GM19023 (cell line): ENCODE results near the gene ARFGAP3.
"Not testable (repeated sequence)": the region's sequence is repeated elsewhere in the genome, so short reads cannot be mapped to it uniquely, and the experiment has no call there.

ENCODE experiments used
- ATAC-seq: cut with Tn5 transposase; IDR thresholded peaks from one replicate; pipeline ENCODE4 v1.9.1; 2021; ENCODE audit warnings: mild to moderate bottlenecking, moderate library complexity; ENCODE audit not compliant: unreplicated experiment

ARFGAP3 gene

DNA sequence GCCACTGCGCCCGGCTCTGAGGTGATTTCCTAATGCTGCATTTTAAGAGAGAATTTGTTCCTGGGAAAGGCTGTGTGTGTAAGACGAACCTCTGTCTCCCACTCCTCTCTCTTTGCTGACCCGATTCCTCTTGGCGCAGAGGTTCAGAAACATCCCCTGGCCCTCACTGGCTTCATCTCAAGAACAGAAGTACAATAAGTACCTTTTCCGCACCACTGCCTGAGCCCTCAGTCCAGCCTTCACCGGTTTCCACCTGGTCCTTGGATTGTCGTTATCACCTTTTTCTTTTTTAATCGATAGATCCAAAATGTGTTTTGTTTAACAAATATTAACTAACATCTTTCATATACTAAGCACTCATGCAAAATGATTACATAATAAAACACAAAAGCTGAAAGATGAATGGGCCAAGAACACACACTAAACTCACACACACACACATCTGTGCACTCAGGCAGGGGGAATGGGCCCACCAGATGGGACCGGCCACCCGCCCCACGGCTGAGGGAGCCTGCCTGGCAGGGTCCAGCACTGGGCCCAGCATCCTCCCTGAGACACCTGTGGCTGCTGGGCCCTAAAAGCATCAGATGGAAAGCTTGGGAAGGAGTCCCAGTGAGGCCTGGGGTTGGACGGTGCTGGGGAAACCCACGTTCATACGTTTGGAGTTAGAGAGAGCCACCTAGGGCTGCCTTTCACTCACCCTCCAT is 86.0 kb downstream of the ARFGAP3 start:
- no peak for ATAC-seq

DNA sequence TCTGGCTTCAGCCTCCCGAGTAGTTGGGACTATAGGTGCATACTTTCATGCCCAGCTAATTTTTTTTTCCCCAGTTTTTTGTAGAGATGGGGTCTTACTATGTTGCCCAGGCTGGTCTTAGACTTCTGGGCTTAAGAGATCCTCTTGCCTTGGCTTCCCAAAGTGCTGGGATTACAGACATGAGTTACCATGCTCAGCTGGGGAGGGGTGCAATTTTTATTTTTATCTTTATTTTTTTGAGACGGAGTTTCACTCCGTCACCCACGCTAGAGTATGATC is 86.7 kb downstream of the ARFGAP3 start:
- ATAC-seq: no peak

DNA sequence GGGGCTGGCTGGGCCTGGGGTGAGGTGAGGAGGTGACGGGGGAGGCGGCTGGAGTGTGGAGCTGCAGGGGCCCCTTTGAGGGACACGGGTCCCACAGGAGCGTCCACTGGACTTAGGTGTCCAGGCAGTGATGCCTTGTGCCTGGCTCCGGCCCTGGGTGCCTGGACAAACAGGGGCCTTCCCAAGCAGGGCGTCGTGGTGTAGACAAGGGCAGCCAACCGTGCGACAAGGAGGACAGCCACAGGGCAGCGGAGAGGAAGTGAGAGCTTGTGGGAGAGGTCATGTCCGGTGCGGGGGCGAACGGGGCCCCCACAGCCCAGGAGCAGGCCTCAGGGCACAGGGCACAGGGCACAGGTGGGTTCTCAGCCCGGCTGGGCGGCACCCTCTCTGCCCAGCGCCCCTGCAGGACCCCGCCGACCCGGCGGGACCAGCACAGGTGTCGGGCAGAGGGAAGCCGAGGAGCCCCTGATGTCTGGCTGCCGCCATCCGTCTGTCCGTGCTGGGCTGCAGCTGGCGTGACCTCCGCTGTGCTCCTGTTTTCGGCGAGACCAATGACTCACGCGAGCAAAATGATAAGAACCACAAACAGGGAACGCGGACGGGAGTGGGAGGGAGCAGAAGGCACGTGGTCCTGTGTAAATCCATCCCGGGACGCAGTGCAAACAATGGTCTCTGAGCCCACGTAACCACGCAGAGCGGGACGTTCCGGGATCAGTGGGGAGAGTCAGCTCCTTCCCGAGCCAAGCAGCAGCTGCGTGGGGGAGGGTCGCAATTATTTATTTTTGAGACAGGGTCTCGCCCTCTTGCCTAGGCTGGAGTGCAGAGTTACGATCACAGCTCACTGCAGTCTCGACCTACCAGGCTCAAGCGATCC is 87.3 kb downstream of the ARFGAP3 start:
- peak; percentile 84 for ATAC-seq

DNA sequence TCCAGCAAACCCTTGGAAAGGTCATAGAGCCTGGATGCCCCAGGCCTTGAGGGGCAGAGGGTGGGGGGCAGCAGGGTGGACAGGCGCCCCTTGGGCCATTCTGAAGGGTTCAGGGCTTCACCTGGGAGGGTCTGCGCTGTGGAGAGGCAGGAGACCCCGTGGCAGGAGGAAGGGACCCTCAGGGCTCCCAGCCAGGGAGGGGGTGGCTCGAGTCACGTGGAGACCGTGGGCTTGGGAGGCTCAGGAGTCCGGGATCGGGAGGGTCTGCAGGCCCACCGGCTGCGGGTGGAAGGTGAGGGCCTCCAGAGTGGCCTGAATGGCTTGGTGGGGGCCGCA is 87.9 kb downstream of the ARFGAP3 start:
- no peak for ATAC-seq

DNA sequence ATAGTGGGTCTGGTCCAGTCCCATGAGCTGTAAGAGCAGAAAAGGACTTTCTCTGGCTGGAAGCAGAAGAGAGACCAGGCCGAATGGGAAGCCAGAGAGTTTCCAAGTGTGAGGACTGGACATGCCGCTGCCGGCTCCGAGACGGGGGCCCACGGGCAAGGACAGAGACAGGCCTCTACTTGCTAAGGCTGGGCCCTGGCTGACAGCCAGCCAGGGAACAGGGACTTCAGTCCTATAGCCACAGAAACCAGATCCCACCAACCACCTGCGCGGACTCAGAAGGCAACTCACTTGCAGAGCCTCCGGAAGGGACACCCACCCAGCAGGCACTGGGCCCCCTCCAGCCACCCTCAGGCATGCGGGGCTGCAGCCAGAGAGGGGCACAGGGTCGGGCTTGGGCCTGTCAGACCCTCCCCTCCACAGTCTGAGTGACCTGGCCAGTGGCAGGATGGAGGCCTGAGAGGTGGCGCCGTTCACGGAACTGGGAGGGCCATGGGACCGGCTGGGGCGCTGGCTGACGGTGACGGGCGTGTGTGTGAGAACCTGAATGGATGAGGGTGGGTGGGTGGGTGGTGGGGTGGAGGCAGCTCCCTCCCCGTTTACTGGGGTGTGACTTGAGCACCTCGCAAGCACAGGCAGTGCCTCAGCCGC is 88.6 kb downstream of the ARFGAP3 start:
- ATAC-seq: no peak

DNA sequence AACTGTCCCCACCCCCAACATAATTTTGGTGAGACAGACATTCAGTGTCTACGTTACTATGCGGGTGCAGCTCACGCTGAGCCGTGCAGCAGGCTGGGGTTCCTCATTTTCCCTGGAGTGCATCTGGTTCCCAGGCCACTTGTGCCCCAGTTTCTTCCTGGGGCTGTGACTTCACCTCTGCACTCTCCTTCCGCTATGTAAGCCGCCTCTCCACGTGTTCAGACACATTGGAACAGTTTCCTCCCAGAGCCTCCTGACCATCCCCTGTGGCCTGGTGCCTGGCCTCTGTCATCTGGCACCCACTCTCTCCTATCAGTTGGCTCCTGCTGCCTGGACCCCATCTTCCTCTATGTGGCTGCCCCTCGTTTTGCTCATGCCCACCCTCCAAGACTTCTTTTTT is 90.2 kb downstream of the ARFGAP3 start:
- ATAC-seq: no peak

DNA sequence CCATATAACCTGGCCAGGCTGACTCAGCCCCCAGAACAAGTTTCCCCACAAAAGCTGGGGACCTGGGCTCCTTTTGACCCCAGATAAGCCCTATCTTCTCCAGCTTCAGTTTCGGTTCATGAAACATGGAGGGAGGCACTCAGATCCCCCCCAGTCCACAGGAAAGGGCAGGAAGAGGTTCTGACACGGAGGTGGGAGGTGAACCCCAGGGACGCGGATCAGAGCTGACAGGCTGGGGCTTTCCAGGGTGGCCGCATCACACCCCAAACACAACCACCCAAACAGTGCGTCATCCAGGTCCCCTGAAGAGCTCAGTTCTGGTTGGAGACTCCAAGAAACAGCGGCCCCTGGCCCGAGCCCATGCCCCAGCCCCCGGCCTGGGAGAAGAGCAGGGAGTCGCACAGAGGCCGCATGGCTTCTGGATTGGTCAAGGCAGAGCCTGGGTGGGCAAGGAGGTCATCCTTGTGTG is 92.1 kb downstream of the ARFGAP3 start:
- no peak for ATAC-seq

DNA sequence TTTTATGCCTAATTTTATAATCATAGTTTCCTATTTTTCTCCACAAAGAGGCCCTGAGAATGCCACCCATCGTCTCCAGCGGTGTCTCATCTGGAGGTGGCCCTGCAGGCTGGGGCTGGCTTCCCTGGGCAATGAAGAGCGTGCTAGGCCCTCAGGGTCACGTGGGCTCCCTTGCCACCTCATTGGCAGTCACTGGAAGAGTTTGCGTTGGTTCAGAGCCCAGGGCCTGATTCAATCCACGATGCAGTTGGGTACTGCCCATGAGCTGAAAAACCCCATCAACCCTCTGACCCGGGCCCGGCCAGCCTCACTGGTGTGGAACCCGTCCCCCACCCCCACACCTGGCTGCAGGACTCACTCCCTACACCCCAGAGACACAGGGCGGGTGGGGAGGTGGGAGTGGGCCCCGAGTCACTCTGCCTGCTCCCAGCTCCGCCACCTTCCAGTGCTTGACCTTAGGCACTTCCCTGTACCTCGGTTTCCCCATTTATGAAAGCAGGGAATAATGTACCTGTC is 93.0 kb downstream of the ARFGAP3 start:
- no peak for ATAC-seq

DNA sequence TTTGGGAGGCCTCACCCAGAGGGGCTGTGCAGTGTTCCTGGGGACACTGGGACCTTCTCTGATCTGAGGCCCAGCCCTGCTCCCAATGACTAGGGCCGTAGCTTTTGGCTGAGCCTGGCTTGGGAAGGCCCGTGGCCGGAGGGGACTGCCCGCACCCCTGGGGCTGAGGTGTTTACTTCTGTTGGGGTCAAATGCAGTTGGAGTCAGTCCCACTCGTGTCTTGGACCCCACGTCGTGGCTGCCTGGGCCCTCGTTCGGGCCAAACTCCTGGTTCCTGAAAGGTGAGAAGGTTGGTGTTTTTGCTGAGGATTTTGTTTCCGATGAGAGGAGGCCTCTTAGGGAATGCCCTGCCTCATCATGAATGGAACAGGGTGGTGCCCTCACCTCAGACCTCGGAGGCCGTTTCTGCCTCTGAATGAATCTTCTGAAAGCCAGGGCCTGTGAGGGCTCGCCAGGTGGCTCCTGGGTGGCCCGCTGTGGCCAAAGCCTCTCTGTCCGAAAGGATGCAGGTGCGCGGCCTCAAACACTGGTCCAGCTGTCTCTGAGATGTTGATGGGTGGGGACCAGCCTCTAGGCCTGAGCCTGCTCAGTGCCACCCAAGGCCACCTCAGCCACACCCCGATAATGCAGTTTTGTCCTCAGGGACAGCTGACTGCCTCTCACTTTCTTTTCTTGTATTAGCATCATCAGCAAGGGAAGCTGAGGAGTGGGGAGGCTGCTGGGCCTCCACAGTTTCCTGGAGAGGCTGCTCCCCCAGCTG is 96.1 kb downstream of the ARFGAP3 start:
- ATAC-seq: no peak

DNA sequence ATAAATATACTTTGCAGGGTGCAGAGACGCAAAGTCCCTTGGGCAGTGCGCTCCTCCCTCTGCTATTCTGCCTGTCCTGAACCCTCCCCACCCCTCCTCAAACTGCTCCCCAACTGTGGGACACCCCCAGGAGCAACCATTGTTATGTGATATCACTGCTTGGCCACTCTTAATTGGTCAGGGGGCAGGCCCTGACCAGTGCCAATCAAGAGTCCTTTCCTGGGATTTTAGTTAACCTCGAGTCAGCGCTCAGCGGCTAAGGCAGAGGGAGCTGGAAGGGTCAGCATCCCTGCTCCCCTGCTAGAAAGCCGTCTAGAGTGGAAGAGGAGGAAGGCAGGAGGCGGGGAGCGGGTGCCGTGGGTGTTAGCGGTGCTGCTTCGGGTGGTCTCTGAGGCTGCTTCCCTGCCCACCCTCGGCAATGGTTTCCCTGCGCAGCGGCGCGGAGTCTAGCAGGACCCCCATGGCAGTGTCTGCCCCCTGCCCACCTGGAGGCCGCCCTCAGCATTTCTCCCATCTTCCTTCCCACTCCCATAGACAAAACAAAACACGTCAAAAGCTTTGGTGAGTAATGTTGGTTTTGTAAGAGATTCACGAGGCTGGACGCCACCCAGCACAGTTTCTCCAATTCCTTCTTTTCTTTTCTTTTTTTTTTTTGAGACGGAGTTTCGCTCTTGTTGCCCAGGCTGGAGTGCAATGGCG is 98.0 kb downstream of the ARFGAP3 start:
- no peak for ATAC-seq

DNA sequence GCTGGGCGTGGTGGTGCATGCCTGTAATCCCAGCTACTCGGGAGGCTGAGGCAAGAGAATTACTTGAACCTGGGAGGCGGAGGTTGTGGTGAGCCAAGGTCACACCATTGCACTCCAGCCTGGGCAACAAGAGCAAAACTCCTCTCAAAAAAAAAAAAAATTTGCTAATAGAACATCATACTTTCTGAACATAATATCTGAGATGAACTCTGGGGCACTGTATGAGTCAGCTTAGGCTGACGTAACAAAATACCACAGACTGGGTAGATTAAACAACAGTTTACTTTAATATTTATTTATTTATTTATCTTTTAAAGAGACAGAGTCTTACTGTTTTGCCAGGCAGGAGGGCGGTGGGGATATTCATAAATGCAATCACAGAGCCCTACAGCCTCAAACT is 101.5 kb downstream of the ARFGAP3 start:
- ATAC-seq: not testable (repeated sequence)

DNA sequence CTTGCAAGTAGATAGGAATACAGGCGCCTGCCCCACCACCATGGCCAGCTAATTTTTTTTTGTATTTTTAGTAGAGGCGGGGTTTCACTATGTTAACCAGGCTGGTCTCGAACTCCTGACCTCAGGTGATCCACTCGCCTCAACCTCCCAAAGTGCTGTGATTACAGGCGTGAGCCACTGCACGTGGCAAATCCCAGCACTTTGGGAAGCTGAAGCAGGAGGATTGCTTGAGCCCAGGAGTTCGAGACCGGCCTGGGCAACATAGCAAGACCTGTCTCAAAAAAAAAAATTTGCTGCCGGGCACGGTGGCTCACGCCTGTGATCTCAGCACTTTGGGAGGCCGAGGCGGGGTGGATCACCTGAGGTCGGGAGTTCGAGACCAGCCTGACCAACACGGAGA is 102.0 kb downstream of the ARFGAP3 start:
- ATAC-seq: not testable (repeated sequence)

DNA sequence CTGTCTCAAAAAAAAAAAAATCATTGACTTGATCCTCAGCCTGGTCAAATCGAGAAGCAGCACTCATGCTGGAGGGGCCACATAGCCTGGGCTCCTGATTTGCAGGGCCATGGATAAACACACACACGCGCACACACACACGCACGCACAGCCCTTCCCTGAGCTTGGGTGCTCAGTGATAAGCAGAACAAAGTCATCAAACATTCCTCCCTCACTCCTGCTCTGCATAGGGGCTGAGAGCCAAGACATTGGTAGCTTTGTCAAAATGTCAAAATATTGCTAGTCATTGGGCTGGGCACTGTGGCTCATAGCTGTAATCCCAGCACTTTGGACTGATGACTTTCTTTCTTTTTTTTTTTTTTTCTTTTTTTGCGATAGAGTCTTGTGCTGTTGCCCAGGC is 102.4 kb downstream of the ARFGAP3 start:
- ATAC-seq: no peak

DNA sequence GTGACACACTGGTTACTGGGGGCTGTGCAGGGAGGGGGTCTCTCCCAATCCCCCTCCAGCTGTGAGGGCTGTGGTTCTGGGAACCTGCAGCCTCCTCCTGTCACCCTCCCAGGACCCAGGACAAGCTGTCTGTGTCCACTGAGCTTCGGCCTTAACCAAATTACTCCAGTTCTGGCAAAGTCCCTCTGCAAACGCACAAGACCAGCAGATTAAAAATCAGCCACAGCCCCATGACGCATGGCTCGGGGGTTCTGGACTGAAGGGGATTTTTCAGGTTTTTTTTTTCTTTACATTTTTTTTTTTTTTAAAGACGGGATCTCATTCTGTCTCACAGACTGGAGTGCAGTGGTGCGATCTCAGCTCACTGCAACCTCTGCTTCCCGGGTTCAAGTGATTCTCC is 104.2 kb downstream of the ARFGAP3 start:
- no peak for ATAC-seq

DNA sequence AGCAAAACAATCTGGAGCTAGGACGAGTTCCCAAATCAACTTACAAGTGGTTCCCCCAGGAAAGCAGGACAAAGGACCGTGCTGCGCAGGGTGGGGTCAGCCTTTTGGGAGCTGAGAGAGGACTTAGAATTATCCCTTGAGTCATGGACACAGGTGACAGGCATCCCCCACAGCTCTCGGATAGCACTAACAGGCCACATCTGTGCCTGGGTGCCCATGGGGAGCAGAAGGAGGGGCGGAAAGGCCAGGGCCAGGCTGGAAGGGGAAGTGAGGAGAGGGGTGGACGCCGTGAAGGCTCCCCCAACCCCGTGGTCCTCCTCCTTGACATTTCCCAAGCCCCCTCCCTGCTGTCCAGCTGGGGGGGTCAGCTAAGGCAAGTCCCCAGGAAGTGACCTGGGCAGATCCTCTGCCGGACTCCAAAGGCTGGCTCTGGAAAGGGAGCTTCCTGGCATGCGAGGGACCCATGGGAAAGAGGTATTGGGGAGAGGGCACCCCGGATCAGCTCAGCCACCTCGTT is 104.8 kb downstream of the ARFGAP3 start:
- no peak for ATAC-seq

DNA sequence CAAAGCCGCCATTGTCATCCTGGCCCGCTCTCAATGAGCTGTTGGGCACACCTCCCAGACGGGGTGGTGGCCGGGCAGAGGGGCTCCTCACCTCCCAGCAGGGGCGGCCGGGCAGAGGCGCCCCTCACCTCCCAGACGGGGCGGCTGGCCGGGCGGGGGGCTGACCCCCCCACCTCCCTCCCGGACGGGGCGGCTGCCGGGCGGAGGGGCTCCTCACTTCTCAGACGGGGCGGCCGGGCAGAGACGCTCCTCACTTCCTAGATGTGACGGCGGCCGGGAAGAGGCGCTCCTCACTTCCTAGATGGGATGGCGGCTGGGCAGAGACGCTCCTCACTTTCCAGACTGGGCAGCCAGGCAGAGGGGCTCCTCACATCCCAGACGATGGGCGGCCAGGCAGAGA is 106.7 kb downstream of the ARFGAP3 start:
- not testable (repeated sequence) for ATAC-seq

DNA sequence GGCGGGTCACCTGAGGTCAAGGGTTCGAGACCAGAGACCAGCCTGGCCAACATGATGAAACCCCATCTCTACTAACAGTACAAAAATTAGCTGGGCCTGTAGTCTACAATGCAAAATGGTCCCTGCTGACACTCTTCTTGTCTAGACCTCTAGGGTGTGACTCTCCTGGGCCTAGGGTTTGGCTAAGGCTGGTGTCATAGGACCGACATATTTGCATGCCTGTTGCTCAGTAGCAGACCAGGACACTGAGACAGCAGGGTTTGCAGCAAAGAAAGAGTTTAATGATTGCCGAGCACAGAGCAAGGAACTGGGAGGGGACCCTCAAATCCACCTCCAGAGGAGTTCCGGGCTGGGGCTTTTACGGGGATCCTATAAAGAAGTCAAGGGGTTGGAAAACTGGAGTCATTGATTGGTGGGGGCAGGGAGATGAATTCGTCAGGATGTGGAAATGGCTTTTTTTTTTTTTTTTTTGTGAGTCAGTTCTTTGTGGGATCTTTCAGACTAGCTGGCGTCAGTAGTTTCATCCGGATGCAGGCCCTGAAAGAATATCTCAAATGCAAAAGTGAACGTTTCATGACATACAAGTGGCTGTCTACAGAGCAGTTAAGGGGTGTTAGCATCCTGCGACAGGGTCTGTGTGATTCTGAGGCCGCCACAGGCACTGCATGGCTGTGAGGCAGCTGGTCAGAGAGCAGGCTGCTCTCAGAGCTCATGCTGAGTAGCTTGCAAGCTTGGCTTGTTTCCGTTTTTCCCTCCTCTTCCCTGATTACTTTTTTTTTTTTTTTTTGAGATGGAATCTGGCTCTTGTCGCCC is 109.2 kb downstream of the ARFGAP3 start:
- ATAC-seq: no peak
